GM18907 (cell line): ENCODE measurements around the gene DIAPH2.
A peak's percentile ranks its signal among the peaks of the same experiment; 100 is the strongest.

Experiments used
- ATAC-seq: cut with Tn5 transposase; IDR thresholded peaks from one replicate; pipeline ENCODE4 v1.9.1; 2021; ENCODE audit warnings: mild to moderate bottlenecking, moderate library complexity; ENCODE audit not compliant: unreplicated experiment

DIAPH2 gene

DNA sequence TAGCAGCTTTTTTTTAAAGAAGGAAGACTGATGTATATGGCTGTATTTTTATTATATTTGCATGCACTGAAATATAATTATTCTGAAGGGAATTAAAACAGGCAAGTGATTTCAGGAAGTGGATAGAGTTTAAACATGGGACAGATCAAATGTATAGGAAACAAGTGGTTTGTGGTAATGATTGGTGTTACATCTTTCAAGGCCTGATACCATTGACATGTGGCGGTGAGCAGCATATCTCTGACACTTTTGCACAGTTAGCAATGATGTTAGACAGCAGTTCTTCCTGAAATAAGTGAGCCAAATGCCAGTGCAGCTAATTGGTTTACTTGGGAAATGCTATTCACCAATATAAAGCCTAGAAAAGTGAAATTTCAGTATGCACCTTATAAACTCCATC lies 471.2 kb downstream of the DIAPH2 start:
- no peak for ATAC-seq

GRCh38 chrX:97158269-97158668 lies 473.6 kb downstream of the DIAPH2 start:
- no peak for ATAC-seq

GRCh38 chrX:97159916-97160800 lies 475.5 kb downstream of the DIAPH2 start:
- no peak for ATAC-seq

GRCh38 chrX:97167333-97167732 lies 482.7 kb downstream of the DIAPH2 start:
- no peak for ATAC-seq

DNA sequence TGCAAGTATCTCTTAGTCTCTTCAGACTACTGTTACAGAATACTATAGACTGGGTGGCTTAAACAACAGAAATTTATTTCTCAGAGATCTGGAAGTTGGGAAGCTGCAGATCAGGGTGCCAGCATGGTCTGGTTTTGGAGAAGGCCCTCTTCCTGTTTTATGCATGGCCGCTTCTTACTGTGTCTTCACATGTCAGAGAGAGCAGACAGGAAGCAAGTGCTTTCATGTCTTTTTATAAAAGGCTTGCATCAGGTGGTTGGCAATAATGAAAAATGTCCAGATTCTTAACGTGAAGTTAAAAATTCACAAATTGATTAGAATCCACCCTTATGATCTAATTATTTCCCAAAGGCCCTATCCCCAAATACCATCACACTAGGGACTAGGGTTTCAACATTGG lies 484.0 kb downstream of the DIAPH2 start:
- peak; percentile 79 for ATAC-seq

DNA sequence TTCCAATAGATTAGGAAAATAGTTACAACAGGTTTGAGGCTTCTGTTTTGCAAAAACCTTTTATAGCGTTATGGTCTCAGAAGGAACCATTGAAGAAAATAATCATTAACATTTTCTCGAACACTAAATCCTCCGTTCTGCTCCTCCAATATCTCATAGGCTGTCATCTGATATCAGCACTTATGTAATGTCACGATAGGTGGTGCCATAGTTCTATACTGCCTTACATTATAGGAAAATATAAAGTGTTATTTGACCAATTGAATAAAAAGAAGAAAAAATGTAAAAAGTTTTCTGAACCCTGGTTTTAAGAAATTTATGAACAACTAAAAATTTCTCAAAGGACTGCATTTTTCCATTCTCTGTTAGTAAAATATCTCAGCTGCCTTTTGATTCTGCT lies 490.5 kb downstream of the DIAPH2 start:
- no peak for ATAC-seq

- ATAC-seq = no peak
Measured at GRCh38 chrX:97189668-97190067, 505.0 kb downstream of the DIAPH2 start.

DNA sequence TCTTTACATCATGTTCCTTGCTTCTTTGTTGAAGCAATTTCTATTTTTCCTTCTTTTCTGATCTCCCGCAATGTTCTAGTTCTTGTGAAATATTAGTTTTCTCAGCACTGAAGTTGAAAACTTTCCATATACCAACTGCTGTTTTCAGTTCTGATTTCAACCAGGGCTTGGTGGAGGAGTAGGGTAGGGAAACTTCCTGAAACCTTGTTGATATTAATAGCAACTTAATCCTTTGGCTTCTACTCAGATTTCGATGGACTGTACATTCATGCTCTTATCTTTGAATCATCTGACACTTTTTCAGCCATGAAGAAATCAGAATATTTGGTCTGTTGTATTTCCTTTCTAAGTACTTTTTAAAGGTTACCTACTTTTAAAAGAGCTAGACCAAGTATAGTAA lies 514.9 kb downstream of the DIAPH2 start:
- no peak for ATAC-seq

DNA sequence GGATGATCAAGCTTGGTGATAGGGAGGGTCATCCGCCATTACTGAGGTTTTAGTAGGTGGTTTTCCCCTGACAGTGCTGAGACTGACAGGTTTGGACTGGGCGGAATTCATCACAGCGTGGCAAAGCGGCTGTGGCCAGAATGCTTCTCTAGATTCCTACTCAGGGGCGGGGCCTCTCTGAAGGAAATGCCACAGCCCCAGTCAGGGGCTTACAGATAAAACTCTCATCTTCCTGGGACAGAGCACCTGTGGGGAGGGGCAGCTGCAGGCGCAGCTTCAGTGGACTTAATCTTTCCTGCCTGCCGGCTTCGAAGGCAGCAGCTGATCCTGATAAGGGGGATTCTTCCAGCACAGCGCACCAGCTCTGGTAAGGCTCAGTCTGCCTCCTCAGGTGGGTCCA lies 515.8 kb downstream of the DIAPH2 start:
- no peak for ATAC-seq

DNA sequence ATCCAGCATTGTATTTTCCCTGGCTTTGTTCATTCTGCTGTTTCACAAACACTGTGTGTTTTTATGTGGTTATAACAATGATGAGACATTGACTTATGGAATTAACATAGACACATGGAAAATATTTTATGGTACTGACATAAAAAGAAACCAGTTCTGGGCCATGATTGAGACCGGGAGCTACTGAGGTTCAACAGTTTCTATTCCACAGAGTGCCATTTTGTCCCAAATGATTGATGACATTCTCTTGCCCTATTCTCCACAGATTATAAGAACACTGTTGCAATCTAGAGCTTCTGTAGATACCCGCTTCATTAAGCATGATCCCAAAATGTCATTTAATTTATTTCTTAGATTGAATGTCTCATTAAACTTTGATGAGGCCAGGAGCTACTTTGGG lies 525.9 kb downstream of the DIAPH2 start:
- ATAC-seq = no peak

DNA sequence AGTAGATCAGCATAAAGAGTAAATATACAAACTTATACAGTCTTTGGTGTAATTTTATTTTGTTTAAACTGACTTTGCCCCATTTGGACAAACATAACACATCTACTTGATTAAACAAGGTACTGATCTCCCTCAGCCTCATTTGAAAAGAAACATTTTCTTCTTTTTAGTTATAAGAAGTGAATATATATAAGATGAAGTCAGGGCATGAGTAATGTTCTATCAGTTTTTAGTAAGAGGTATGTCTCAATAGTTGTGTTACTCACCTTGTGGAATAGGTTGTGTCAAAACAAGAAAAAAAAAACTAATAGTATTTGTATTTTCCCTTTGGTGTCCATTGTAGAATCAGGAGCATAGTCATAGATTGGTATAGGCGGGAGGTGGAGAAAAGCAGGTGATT lies 526.4 kb downstream of the DIAPH2 start:
- ATAC-seq = no peak

GRCh38 chrX:97215186-97215585 lies 530.5 kb downstream of the DIAPH2 start:
- no peak for ATAC-seq

- ATAC-seq = no peak
Measured at GRCh38 chrX:97224148-97224547, 539.5 kb downstream of the DIAPH2 start.

DNA sequence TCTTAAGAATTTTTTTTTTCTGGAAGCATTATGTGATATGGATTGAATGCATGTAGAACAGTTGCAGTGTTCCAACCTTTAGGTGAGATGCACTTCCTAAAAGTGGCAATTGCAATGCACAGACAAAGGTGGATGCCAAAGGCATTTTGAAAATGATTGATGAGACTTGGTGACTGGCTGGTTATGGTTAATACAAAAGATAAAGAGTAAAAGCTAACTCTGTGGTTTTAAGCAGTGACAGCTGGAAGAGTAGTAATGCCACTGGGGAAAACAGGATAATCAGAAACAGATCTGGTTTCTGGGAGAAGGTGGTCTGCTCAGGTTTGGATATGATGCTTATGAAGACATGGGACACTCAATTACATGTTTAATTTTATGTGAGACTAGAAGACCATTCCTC lies 544.7 kb downstream of the DIAPH2 start:
- no peak for ATAC-seq

DNA sequence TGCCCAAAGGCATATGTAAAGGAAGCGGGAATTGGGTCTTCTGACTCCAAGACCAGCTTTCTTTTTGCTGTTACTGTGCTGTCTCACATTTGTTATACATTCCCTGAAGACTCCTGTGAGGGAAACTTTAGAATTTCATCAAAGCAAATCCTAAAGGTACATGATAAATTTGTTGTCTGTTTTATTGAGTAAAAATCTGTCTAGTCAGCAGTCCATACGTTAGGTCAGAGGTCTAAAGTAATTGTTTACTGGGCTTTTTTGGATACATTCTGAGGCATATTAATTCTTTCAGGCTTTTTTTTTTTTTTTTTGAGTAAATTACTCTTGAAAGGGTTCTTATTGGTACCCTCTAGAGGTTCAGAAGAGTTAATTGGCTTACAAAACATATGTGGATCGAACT lies 546.3 kb downstream of the DIAPH2 start:
- ATAC-seq = no peak

DNA sequence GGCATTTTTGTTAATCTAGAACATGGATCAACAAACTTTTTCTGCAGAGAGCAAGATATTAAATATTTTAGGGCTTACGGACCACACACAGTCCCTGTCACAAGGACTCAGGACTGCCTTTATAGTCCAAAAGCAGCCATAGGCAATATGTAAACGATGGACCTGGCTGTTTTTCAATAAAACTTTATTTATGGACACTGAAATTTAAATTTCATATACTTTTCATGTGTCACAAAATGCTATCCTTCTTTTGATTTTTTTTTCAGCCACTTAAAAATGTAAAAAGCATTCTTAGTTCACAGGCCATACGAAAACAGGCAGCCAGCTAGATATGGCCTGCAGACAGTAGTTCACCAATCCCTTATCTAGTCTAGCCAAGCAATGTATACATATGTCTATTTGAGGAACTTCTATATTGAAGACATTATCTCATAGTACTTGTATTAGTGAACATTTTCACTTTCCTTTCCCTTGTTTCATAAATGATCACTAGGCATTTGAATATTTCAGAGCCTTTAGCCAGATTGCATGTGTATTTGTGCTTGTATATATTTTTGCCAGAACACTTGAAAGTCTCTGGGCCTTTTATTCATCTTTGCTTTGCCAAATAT lies 549.9 kb downstream of the DIAPH2 start:
- peak; percentile 99 for ATAC-seq

DNA sequence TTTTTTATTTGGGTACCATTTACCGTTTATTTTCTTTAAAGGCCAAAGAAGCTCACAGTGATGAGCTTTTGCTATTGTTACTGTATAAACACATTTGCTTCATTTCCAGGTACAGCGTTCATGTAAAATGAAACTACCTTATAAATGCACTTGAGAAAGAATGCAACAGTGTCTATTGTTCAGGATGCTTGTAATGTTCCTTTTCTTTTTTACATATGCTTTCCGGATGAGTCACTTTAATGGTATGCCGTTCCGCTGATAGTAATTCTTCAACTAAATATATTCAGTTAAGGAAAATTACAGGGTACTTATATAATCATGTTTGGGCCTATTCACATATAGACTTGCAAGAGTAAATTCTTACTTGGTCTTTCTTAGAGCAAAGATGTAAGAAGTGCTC lies 554.0 kb downstream of the DIAPH2 start:
- no peak for ATAC-seq

DNA sequence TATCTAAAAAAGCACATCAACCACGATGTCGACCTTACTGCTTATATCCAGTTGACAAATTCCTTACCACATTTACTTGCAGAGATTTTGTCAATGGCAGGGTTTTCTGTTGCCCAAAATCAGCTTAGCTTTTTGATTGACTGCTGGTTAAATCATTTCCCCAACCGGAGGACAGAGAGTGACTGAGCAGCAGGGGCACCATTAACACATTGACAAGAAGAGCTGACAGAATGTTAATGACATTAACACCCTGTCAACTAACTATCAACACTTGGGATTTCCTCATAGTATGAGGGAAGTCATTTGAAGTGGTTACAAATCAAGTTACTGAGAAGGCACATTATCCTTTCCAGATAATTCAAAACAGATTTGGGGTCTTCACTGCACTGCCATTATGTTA lies 567.5 kb downstream of the DIAPH2 start:
- no peak for ATAC-seq

DNA sequence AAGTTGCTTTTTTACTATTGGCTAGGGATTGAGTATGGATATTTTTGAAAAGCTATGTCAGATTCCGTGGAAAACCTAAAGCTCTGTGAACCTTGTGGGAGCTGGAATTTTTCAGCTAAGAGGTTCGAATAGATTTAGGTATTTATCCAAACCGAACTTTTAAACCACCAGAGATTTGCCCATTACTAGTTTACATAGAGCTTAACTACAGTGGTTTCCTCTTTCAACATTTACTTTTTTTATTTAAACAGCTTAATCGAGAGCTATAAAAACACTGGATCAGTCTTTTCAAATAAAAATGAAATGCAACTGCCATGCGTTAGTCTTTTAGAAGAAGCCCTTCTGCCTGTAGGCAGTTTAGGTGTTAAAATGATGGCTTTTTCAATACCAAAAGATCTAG lies 576.0 kb downstream of the DIAPH2 start:
- ATAC-seq = no peak

DNA sequence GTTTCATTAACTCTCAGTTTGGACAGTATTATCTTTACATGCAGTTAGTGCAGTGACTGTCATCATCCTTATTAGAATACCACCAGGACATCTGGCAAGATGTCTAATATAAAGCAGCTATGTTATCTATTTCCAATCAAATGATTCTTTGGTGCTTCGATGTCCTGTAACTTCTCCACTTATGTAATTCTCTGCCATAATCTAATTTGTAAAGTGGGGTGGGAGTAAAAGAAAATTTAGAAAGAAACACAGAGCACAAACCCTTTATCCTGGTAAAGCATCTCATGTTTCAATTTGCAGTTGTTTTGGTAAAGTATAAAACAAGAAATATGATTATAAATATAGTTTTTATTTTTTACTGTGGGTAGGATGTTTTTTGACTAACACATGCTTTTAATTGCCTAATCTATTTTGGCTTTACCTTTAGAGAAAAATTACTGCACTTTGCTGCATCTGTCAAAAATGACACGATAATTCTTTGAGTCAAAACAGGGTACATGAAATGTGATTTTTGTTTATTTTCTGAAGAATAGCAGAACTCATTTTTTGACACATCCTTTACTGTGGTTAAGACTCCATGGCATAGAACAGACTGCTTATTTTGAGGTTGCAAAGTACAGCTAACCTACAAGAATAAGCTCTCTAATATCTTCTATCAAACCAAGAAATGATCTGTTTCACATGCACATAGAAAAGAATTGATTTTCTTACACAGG lies 581.9 kb downstream of the DIAPH2 start:
- ATAC-seq = no peak

DNA sequence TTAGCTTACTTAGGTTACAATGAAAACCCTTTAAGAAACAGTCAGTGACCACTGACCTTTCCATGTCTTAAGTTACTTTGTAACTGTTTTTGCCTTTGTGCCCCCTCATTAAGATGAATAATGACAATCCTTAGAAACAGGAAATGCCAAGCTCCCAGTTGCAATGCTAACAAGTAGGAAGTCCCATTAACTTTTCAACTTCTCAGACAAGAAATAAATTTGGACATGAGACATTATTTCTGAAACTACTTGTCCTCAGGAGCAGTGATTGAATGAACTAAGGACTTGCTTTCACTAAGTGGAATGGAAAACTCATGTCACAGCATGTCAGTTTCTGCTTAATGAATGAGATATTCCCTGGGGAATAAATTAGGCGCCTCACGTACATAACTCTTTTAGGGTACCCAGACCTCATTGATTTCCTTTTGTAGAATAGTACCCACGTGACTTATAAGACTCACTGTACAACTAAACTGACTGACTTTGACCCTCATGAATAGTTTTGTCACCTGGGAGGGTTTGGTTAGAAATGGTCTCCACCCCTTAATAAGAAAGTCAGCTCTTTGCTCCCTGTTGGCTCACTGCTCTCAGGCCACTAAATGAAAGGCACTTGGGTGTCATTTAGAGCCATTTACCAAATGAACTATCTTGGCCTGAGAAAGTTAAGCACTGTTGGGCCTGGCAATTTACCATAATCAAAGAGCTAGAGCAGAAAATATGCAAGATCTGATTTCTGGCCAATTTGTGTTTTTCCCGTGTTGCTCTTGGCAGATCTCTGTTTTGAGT lies 582.9 kb downstream of the DIAPH2 start:
- ATAC-seq = no peak
